ENCODE results near the gene WNT3A. TPM values are rescaled to one million over a fixed set of nuclear protein-coding genes. Genes with fewer than 3 reads are reported as not detected.

Gene WNT3A
- total RNA-seq, 1 donor = not detected

DNA sequence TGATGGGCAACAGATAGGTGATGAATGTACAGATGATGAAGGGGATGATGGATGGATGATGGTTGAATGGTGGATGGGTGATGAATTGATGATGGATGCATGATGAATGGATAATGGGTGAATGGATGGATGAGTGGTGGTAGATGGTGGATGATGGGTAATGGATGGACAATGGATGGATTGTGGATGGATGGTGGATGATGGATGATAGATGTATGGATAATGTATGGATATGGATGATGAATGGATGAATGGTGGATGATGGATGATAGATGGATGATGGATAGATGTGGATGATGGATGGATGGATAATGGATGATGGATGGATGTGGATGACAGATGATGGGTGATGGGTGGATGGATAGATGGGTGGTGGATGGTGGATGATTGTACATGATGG is 35.7 kb downstream of the WNT3A start:
- H3K4me3 ChIP-seq (ENCODE audit: low read depth, low read length) = no peak overlapping the region
- TF ChIP-seq CTCF (IDR thresholded peaks at IDR 0.05; ENCODE audit: insufficient read depth, low read depth, low read length) = no peak
- DNase-seq (ENCODE audit: low read depth) = no peak

- no peak for TF ChIP-seq CTCF (IDR thresholded peaks at IDR 0.05; ENCODE audit: insufficient read depth, low read depth, low read length)
- no peak overlapping the region for H3K4me3 ChIP-seq (ENCODE audit: low read depth, low read length)
- no peak for DNase-seq (ENCODE audit: low read depth)
Observed at GRCh38 chr1:228043281-228043848, 36.6 kb downstream of the WNT3A start.

DNA sequence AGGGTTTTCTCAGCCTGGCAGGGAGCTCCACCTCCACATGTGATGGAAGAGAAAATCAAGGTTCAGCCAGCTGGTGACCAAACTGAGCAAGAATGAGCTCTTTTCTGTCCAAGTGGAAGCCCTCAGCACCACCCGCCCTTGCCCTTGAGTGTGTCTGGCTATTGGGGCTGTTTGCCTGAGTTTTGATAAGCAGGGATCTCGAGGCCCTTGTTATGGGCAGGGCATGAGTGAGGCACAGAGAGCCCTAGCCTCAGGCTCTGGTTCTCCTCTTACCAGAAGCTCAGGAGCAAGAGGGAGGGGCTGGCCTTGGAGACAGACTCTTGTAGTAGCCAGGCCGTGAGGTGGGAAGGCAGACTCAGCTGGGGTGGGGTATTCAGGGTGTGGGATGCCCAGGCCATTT is 38.2 kb downstream of the WNT3A start:
- DNase-seq (ENCODE audit: low read depth) = no peak
- no peak overlapping the region for H3K4me3 ChIP-seq (ENCODE audit: low read depth, low read length)
- no peak for TF ChIP-seq CTCF (IDR thresholded peaks at IDR 0.05; ENCODE audit: insufficient read depth, low read depth, low read length)

DNA sequence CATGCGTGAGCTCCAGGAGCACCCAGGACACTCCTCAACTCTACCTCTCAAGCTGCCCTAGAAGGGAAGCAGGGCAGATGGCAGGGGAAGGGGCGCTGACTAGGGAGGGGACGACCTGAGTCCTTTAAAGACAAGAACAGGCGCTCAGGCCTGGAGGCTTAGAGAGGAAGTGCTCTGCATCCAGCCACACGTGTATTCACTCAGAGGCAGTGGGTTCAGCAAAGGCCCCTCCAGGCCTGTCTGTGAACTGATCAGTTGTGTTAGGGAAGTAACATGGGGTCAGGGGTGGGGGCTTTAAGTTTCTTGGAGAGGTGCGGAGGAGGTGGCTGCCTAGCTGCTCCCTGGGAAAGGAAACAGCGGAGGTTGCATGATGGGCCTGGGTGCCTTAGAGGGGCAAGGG is 38.6 kb downstream of the WNT3A start:
- no peak overlapping the region for H3K4me3 ChIP-seq (ENCODE audit: low read depth, low read length)
- no peak for TF ChIP-seq CTCF (IDR thresholded peaks at IDR 0.05; ENCODE audit: insufficient read depth, low read depth, low read length)

DNA sequence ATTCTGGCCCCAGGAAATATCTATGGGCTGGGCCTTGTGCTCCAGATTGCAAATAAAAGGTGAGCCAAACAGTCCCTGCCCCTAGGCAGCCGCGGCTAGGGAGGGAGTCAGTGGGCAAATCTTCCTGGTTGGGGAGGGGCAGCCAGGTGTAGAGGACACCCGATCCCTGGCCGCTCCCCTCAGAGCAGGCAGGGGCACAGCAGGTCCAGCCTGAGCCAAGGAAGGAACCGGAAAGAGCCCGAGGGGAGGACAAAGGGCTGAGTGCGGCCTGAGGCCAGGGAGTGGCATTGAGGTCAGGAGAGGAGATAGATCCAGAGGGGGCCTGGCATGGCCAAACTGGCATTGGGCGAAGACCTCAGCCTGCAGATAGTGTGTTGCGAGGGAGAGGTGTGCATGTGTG is 39.1 kb downstream of the WNT3A start:
- no peak overlapping the region for H3K4me3 ChIP-seq (ENCODE audit: low read depth, low read length)
- no peak for TF ChIP-seq CTCF (IDR thresholded peaks at IDR 0.05; ENCODE audit: insufficient read depth, low read depth, low read length)
- DNase-seq (ENCODE audit: low read depth) = no peak

More for the DNA sequence above, 38.6 kb downstream of the WNT3A start:
- DNase-seq (ENCODE audit: low read depth) = no peak

- TF ChIP-seq CTCF (IDR thresholded peaks at IDR 0.05; ENCODE audit: insufficient read depth, low read depth, low read length) = no peak
- H3K4me3 ChIP-seq (ENCODE audit: low read depth, low read length) = no peak overlapping the region
- DNase-seq (ENCODE audit: low read depth) = no peak
Observed at GRCh38 chr1:228046421-228047182, 39.8 kb downstream of the WNT3A start.

GRCh38 chr1:228047183-228047466 is 40.3 kb downstream of the WNT3A start:
- no peak for DNase-seq (ENCODE audit: low read depth)
- TF ChIP-seq CTCF (IDR thresholded peaks at IDR 0.05; ENCODE audit: insufficient read depth, low read depth, low read length) = no peak
- no peak overlapping the region for H3K4me3 ChIP-seq (ENCODE audit: low read depth, low read length)

Measured in fibroblast of villous mesenchyme (primary cell).